Medulla oblongata (tissue), 1 donor: ENCODE measurements around the gene CCL21.

Experiments
- DNase-seq: peaks from one replicate; pipeline ENCODE4 v3.0.0-alpha.2; 2015; ENCODE audit errors: extremely low spot score

CCL21 gene

DNA sequence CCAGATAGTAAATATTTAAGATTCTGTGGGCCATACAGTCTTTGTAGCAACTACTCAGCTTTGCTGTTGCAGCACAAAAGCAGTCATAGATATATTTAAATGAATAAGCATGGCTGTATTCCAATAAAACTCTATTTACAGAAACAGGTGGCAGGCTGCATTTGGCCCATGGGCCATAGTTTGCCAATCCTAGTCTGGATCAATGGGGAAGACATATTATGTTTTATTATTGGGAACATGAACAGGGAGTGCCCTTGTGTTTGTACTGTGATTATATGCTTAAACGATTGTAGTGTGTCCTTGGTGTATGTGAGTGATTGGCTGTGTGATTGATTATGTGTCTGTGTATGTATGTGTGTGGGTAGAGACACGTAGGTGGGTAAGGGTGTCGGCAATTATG lies 35.5 kb downstream of the CCL21 start:
- no peak for DNase-seq

DNA sequence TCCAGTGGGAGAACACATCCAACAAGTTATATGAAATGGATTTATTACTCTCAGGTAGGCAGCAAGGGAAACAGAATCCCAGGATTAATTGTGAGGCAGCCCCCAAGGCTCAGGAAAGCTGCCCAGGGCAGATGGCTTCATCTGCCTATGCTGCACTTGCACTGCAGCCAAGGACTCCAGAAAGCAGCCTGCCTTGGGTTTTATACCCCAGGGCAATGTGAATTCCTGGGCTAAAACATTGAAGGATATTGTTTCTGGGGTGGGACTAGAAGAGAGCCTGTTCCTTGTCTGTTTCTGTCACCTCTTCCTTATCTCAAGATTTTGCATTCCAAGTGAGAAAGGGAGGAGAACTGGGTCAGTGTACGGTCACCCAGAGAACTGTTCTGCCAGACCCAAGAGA lies 38.6 kb downstream of the CCL21 start:
- no peak for DNase-seq

DNA sequence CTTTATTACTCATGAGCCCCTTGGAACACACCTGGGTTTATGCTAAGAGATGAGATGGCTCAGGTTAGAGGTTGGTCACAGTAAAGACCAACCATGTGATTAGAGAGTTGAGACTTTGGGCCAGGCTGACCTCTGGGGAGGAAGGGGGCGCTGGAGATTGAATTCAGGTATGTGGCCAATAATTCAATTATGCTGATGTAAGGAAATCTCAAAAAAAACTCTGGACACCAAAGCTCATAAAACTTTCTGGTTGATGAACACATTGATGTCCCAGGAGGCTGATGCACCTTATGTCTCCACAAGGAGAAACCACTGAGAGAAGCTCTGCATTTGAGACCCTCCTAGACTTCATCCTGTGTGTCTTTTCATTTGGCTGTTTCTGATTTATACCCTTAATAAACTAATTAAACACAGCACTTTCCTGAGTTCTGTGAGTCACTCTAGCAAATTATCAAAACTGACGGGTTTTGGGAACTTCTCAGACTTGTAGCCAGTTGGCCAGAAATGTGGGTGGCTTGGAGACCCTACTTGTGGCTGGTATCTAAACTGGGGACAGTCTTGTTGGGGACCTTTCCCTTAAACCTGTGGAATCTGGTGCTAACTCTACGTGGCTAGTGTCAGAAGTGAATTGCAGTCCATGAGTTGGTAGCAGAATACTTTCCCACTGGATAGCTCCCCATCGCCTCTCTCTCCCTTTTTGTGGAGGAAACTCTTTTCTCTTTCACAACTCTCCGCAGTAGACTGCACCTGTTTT lies 40.0 kb downstream of the CCL21 start:
- DNase-seq: no peak

DNA sequence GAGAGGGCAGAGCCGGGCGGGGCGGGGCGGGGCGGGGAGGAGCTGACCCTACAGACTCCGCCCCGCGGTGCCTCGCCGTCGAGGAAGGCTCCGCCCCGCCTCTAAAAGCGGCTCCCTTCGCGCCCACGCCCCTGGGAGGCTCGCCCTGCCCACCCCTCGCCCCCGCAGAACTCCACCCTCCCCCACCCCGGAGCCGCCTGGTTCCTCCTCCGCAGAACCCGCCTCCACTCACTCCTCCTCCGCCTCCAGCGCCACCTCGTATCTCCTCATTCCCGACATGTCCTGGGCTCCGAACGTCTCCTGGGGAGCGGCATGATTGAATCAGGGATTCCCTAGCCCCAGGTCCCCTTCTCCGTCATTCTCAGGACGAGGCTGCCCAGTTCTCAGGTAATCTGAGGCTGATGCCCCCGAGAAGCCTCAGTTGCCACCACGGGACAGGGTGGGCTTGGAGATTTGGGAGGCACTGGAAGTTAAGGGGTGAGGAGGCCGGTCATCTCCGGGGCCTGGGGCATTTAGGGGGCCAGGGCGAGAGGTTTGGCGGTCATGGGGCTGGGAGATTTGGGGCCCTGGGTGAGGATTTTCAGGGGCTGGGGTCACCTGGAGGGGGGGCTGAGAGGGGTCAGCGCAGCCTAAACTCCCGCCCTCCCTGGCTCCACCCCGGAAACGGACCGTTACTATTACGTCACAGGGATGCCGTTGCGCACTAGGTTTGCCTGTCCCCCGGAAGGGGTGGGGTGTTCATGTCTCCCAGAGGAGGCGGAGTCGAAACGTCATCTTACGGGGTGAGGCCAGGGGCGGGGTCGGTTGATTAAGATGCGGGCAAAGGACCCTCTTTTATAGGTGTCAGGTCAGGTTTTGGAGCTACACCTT lies 44.3 kb downstream of the CCL21 start:
- DNase-seq: peak; percentile 97

DNA sequence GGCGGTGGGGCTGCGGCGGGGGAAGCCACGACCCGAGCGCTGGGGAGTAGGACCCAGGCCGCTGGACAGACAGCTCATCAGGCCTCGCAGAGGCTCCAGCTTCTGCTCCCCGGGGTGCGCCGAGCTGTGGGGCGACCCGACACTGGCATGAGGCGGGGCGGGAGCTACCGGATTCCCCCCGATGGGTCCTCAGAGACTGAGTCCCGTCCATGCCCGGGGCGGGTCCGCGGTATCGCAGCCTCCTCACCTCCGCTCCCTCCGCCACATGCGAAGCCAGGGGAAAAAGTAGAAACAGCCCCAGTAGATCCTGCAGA lies 44.9 kb downstream of the CCL21 start:
- DNase-seq: no peak

DNA sequence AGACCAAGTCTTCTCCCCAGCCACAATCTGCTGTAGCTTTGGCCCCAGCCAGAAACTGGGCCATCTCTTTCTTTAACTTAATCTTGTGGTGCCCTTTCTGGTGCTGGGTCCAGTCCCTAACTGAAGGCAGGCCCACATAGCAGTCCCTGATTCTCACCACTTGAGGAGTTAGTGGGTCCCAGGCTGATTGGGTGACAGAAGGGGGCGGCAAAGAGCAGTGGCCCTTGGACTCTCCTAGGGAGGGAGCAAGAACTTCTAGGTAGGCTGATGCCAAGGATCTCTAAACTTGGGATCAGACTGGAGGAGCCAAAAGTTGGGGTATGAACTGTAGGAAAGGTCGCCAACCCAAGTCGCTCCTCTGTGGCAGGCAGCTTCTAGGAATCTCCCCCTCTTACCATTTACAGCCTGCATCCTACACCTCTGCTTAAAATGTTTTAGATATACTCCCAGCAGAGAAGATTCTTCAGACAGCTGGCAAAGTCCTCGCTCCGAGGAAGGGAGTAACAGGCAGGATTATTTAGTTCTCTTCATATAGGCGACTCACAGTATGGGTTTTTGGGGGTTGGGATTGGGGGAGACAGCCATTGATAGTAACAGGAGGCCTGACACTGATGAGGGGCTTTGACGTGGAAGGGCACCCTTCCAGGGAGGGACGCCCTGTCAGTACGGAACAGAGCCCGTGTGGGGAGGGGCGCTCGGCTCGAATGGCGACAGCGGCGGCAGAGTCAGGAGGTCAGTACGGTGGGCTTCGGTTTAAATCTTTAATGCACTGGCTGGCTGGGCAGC lies 45.5 kb downstream of the CCL21 start:
- DNase-seq: peak; percentile 89

DNA sequence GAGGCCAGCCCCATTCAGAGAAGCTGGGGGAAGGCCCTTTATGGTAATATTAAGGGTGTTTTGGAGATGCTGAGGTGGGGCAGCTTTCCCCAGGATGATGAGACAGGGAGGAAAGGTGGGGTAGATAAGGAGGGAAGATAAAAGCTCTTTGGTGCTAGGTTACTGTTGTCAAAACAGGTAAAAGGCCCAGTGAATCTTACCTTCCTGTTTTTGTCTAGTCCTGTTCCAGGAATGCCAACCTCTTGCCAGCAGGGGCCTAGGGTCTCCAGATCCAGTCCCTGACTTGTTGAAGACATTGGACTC lies 46.7 kb downstream of the CCL21 start:
- no peak for DNase-seq

DNA sequence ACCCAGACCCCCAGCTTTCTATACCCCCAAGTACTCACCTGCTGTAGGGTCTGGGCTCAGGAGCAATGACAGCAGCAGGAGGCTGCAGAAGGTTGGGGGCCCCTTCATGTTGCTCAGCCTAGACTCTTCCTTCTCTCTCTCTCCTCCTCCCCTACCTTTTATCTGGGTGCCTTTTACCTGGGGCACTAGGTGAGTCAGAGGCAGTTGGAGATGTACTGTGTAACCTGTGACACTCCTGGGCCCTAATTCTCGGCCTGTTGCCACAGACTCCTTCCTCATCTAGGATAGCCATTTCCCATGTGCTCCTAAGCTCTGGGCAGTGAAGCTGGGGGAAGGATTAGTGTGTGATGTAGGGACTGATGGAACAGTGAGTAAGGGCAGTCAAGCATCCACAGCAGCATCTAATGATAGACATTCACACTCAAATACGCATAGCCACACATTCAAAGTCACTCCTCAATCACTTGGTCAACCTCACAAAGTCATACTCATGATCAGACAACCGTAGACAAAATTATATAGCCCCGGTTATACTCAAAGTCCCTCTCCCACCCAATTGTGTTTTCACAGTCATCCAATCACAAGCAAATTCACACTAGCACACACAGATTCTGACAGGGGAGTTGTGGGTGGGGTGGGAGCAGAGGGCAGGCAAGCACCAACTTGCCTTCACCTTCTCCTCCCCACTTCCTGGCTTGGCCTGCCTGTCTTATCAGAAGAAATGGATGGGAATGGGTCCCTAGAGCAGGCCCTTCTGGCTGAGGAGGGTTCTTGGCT lies 47.2 kb downstream of the CCL21 start, which contains the start of gene CCL27:
TSS of gene CCL27 (minus strand) at position 132 of the 777 bp plus-strand sequence. CDS start at position 108, 24 bp downstream.
- DNase-seq: no peak

DNA sequence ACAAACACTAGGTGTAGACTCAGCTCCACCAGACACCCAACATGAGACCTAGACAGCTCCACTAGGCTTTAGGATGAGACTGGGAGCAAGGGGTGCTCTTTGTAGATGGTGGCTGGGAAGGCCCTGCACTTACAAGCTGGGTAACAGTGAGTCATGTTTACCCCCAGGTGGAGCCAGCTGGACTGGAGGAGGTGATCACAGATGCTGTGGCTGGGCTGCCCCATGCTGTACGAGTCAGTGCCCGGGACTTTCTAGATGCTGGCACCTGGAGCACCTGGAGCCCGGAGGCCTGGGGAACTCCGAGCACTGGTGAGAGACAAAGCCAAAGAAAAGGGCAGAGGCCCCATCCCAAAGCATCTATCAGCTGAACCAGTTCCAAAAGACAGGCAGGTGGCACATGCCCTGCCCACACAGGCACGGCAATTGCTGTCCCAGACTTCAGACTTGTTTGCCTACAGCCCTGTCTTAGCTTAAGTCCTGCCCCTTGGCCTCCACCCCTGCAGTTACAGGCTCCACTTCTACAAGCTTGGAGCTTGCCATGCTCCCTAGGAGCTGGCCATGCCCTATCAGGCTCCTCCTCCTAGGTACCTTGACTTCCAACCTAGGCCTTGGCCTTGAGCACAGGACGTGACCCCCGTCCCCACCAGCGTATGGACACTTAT lies 50.2 kb downstream of the CCL21 start:
- no peak for DNase-seq
